HG02938 (cell line): ENCODE data around the gene PTPRM.
"Not testable (repeated sequence)": the region's sequence is repeated elsewhere in the genome, so short reads cannot be mapped to it uniquely, and the experiment has no call there.

Experiments used
- ATAC-seq: cut with Tn5 transposase; IDR thresholded peaks from one replicate; pipeline ENCODE4 v1.9.1; 2021; ENCODE audit warnings: mild to moderate bottlenecking, moderate library complexity; ENCODE audit not compliant: unreplicated experiment

PTPRM gene

GRCh38 chr18:8030201-8030600 is 463.1 kb downstream of the PTPRM start:
- no peak for ATAC-seq

- no peak for ATAC-seq
Measured at GRCh38 chr18:8031496-8031895, 464.4 kb downstream of the PTPRM start.

- no peak for ATAC-seq
Measured at GRCh38 chr18:8034674-8035073, 467.6 kb downstream of the PTPRM start.

- ATAC-seq = no peak
Measured at GRCh38 chr18:8036551-8036950, 469.4 kb downstream of the PTPRM start.

GRCh38 chr18:8037296-8037695 is 470.2 kb downstream of the PTPRM start:
- no peak for ATAC-seq

GRCh38 chr18:8040021-8040420 is 472.9 kb downstream of the PTPRM start:
- no peak for ATAC-seq

GRCh38 chr18:8041526-8042111 is 474.5 kb downstream of the PTPRM start:
- ATAC-seq = no peak

- ATAC-seq = no peak
Measured at GRCh38 chr18:8044004-8044403, 476.9 kb downstream of the PTPRM start.

GRCh38 chr18:8045160-8045883 is 478.2 kb downstream of the PTPRM start:
- no peak for ATAC-seq

- no peak for ATAC-seq
Measured at GRCh38 chr18:8045884-8046281, 478.8 kb downstream of the PTPRM start.

GRCh38 chr18:8046441-8046840 is 479.3 kb downstream of the PTPRM start:
- no peak for ATAC-seq

GRCh38 chr18:8049147-8049546 is 482.0 kb downstream of the PTPRM start:
- ATAC-seq = no peak

- ATAC-seq = no peak
Measured at GRCh38 chr18:8050616-8051329, 483.7 kb downstream of the PTPRM start.

- no peak for ATAC-seq
Measured at GRCh38 chr18:8051453-8051852, 484.3 kb downstream of the PTPRM start.

- no peak for ATAC-seq
Measured at GRCh38 chr18:8052237-8052701, 485.2 kb downstream of the PTPRM start.

GRCh38 chr18:8056723-8057122 is 489.6 kb downstream of the PTPRM start:
- ATAC-seq = no peak

- ATAC-seq = not testable (repeated sequence)
Measured at GRCh38 chr18:8063152-8063551, 496.0 kb downstream of the PTPRM start.

GRCh38 chr18:8063733-8064132 is 496.6 kb downstream of the PTPRM start:
- ATAC-seq = no peak

- ATAC-seq = no peak
Measured at GRCh38 chr18:8065284-8065683, 498.2 kb downstream of the PTPRM start.

- no peak for ATAC-seq
Measured at GRCh38 chr18:8065773-8066172, 498.7 kb downstream of the PTPRM start.

GRCh38 chr18:8069708-8070107 is 502.6 kb downstream of the PTPRM start:
- no peak for ATAC-seq

GRCh38 chr18:8073167-8073566 is 506.1 kb downstream of the PTPRM start:
- ATAC-seq = no peak
